Sigmoid colon (tissue), 7 donors: ENCODE measurements around the gene SLC6A15. TPM values are rescaled to one million over a fixed set of nuclear protein-coding genes. Genes with fewer than 3 reads are reported as not detected.

Source experiments
- DNase-seq: peaks from one replicate; pipeline ENCODE4 v3.0.0-alpha.2; 2019
- H3K27ac ChIP-seq, 4 donors: fragments of 200-600 bp; sonication (generic); one replicate each; pipeline ENCODE4 v1.5.1; 2016 to 2019; ENCODE audit warnings: mild to moderate bottlenecking in 1 of 4
- H3K27me3 ChIP-seq, 3 donors: fragments of 200-600 bp; sonication (generic); one replicate each; pipeline ENCODE4 v1.5.1; 2019; ENCODE audit warnings: mild to moderate bottlenecking in 1 of 3
- H3K36me3 ChIP-seq, 4 donors: fragments of 200-600 bp; sonication (generic); one replicate each; pipeline ENCODE4 v1.5.1; 2016 to 2019
- H3K4me1 ChIP-seq, 4 donors: fragments of 200-600 bp; sonication (generic); one replicate each; pipeline ENCODE4 v1.5.1; 2017 to 2019
- H3K4me3 ChIP-seq, 4 donors: fragments of 200-600 bp; sonication (generic); one replicate each; pipeline ENCODE4 v1.5.1; 2017 to 2019; ENCODE audit warnings: mild to moderate bottlenecking in 2 of 4, moderate library complexity in 1 of 4
- H3K9me3 ChIP-seq, 4 donors: fragments of 200-600 bp in 3 of 4; sonication (generic) in 3 of 4; one replicate each; pipeline versions ENCODE4 v1.5.1 to v1.6.1; 2013 to 2019
- EP300 ChIP-seq, 4 donors: sonication (generic); formaldehyde crosslinking; IDR thresholded peaks; one replicate each; pipeline ENCODE4 v1.6.1; 2017; ENCODE audit warnings: antibody characterized with exemption in 4 of 4
- POLR2A ChIP-seq, 2 donors: fragments of 450-650 bp; IDR thresholded peaks; one replicate each; pipeline ENCODE4 v1.6.1; 2016; ENCODE audit warnings: antibody characterized with exemption in 2 of 2, mild to moderate bottlenecking in 2 of 2, moderate library complexity in 2 of 2
- POLR2AphosphoS5 ChIP-seq, 4 donors: sonication (generic); formaldehyde crosslinking; IDR thresholded peaks; one replicate each; pipeline ENCODE4 v1.6.1; 2017; ENCODE audit warnings: antibody characterized with exemption in 4 of 4
- WGBS, 2 donors: extraction: QIAGEN DNeasy Blood & Tissue Kit; methylation state at CpG; one replicate each; pipeline ENCODE4 v1.1.7; 2013; 5-methylcytosine and 5-hydroxymethylcytosine counted together
- intact Hi-C: fragments of 100-400 bp; cut with DNase I; formaldehyde crosslinking; loops from one replicate; pipeline ENCODE4 v1.15.1; 2023
- polyA plus RNA-seq, 3 donors: library from polyadenylated mRNA; stranded (reverse); fragments of 200-250 nt; gene quantifications; one replicate each; pipeline ENCODE4 v1.2.3, GENCODE V29; 2013
- total RNA-seq, 4 donors: library from RNA; depleted of rRNA; stranded (reverse); fragments of >200 nt; gene quantifications; one replicate each; pipeline ENCODE4 v1.1.0, GENCODE V29; 2016
- TF ChIP-seq, protein P1 (sequence below), 4 experiments: fragments of 450-650 bp in 3 of 4; fragments of 200-600 bp in 1 of 4; IDR thresholded peaks; one replicate each; pipeline ENCODE4 v1.5.1; 2016 to 2019; ENCODE audit warnings: antibody characterized with exemption in 4 of 4, mild to moderate bottlenecking in 3 of 4, moderate library complexity in 2 of 4
- donor health status: healthy with polysubstance abuse.
- donor health status: Bipolar disorder and iron deficiency.
- donor health status: healthy.

SLC6A15 gene
- total and polyA plus RNA-seq, 7 donors, result 0.35 to 2.6 (median 0.97) TPM; not detected in 1

DNA sequence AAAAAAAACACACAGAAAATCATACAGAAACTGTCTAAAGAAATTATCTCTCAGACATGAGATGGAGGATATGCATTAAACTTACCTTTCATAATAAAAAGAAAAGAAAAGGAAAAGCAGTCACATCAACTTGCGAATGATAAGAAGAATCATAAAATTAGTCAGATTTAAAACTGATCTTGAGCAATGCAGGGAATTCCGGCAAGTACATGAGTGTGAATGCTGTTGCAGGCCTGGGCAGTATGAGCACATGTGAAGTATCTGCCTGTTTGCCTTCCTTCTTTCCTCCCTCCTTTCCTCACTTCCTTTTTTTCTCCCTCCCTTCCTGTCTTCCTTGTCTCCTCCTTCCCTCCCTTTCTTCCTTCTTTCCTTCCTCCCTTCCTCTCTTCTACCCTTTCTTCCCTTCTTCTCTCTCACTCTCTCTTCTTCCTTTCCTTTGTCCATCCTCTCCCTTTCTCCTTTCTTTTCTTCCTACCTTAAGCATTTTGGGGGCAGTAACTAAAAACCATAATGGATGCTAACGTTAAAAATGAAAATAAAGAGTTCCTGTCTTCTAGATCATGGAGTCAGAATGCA, 38.5 kb upstream of the SLC6A15 start:
- Histone ChIP-seq H3K27ac (no peak overlapping the region), H3K36me3 (no peaks in the 10 kb centered on the region), H3K4me3 (no peak overlapping the region), H3K9me3 (no peaks in the 10 kb centered on the region), H3K27me3 (no peaks in the 10 kb centered on the region), H3K4me1 (no peaks in the 10 kb centered on the region)
- intact Hi-C loops, result no loop called here
- TF ChIP-seq, protein P1, sequence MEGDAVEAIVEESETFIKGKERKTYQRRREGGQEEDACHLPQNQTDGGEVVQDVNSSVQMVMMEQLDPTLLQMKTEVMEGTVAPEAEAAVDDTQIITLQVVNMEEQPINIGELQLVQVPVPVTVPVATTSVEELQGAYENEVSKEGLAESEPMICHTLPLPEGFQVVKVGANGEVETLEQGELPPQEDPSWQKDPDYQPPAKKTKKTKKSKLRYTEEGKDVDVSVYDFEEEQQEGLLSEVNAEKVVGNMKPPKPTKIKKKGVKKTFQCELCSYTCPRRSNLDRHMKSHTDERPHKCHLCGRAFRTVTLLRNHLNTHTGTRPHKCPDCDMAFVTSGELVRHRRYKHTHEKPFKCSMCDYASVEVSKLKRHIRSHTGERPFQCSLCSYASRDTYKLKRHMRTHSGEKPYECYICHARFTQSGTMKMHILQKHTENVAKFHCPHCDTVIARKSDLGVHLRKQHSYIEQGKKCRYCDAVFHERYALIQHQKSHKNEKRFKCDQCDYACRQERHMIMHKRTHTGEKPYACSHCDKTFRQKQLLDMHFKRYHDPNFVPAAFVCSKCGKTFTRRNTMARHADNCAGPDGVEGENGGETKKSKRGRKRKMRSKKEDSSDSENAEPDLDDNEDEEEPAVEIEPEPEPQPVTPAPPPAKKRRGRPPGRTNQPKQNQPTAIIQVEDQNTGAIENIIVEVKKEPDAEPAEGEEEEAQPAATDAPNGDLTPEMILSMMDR (IDR thresholded peaks at IDR 0.05), result no peak
- WGBS, 2 donors, result 66 to 84% methylated on average over 3 of the region's 3 CpGs
- no peak for DNase-seq

DNA sequence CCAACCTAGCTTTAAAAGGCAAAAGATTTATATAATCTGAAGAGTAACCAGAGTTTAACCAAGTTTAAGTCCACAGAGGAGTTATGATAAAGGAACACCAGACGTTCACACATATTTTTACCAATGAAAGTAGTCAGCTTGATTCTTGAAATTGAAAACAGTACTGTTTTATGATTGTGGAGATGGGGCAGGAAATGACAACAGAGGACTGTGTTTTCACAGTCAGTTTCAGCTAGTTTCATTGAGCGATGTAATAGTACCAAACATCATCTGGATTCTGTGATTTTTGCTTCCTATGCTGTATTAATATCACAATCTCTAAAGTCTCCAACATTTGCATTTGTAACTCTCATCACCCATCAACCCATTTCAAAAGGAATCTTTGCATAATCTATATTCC, 34.2 kb upstream of the SLC6A15 start:
- Histone ChIP-seq H3K9me3 (no peaks in the 10 kb centered on the region), H3K36me3 (no peaks in the 10 kb centered on the region), H3K4me1 (no peaks in the 10 kb centered on the region), H3K4me3 (no peak overlapping the region), H3K27me3 (no peaks in the 10 kb centered on the region), H3K27ac (no peak overlapping the region)
- DNase-seq, result no peak
- 68 to 73% methylated on average over 2 of the region's 2 CpGs for WGBS, 2 donors
- intact Hi-C loops, result no loop called here
- no peak for TF ChIP-seq POLR2AphosphoS5 (IDR thresholded peaks at IDR 0.05)
- TF ChIP-seq POLR2A (IDR thresholded peaks at IDR 0.05), result no peak
- no peak for TF ChIP-seq EP300 (IDR thresholded peaks at IDR 0.05)
- TF ChIP-seq, protein P1 (IDR thresholded peaks at IDR 0.05), result no peak

DNA sequence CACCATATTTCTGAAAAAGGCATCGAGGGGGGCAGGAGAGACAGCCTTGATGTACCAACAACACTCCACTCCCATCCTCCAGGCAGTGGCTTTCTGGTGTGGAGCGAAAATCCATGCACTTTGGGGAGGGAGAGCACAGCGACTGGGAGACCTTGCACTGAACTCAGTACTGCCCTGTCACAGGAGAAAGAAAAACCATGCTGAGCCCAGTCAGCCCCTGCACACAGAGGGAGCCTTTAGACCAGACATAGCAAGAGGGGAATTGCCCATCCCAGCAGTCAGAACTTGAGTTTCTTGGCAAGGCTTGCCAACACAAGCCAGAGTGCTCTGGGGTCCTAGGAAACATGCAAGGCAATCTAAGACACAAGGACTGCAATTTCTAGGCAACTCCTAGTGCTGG, 24.8 kb upstream of the SLC6A15 start:
- Histone ChIP-seq H3K4me3 (no peak overlapping the region), H3K9me3 (no peaks in the 10 kb centered on the region), H3K4me1 (no peaks in the 10 kb centered on the region), H3K27ac (no peak overlapping the region), H3K27me3 (no peaks in the 10 kb centered on the region), H3K36me3 (no peaks in the 10 kb centered on the region)
- TF ChIP-seq, protein P1 (IDR thresholded peaks at IDR 0.05), result no peak
- TF ChIP-seq POLR2A (IDR thresholded peaks at IDR 0.05) (no peak), POLR2AphosphoS5 (IDR thresholded peaks at IDR 0.05) (no peak), EP300 (IDR thresholded peaks at IDR 0.05) (no peak)
- intact Hi-C loops, result no loop called here
- WGBS, 2 donors, result 60 to 69% methylated on average over 3 of the region's 3 CpGs
- no peak for DNase-seq

- H3K9me3 ChIP-seq, result no peaks in the 10 kb centered on the region
- no peaks in the 10 kb centered on the region for H3K4me1 ChIP-seq
- no peak overlapping the region for H3K4me3 ChIP-seq
- H3K27ac ChIP-seq, result no peak overlapping the region
- no peaks in the 10 kb centered on the region for H3K27me3 ChIP-seq
- no peak for DNase-seq
- H3K36me3 ChIP-seq, result no peaks in the 10 kb centered on the region
- 92 to 96% methylated on average over 1 of the region's 1 CpG for WGBS, 2 donors
- TF ChIP-seq POLR2A (IDR thresholded peaks at IDR 0.05) (no peak), POLR2AphosphoS5 (IDR thresholded peaks at IDR 0.05) (no peak), EP300 (IDR thresholded peaks at IDR 0.05) (no peak)
- TF ChIP-seq, protein P1 (IDR thresholded peaks at IDR 0.05), result no peak
- intact Hi-C loops, result no loop called here
Observed at GRCh38 chr12:84929501-84929900, 16.9 kb upstream of the SLC6A15 start.

GRCh38 chr12:84924981-84925380, 12.4 kb upstream of the SLC6A15 start:
- intact Hi-C loops, result no loop called here
- 34 to 40% methylated on average over 2 of the region's 2 CpGs for WGBS, 2 donors

More at GRCh38 chr12:84924981-84925380, 12.4 kb upstream of the SLC6A15 start:
- no peak overlapping the region for H3K27ac ChIP-seq
- DNase-seq, result no peak
- no peak for TF ChIP-seq POLR2AphosphoS5 (IDR thresholded peaks at IDR 0.05)
- no peaks in the 10 kb centered on the region for H3K27me3 ChIP-seq
- no peaks in the 10 kb centered on the region for H3K9me3 ChIP-seq
- H3K4me3 ChIP-seq, result no peak overlapping the region
- H3K36me3 ChIP-seq, result no peaks in the 10 kb centered on the region
- no peaks in the 10 kb centered on the region for H3K4me1 ChIP-seq
